Stromal cell of bone marrow (primary cell): Measurements from ENCODE around the gene SH3BGRL3.
"Not testable (repeated sequence)": the region's sequence is repeated elsewhere in the genome, so short reads cannot be mapped to it uniquely, and the experiment has no call there.

Experiments
- DNase-seq: peaks from one replicate; pipeline ENCODE4 v3.0.0-alpha.2; 2012; ENCODE audit warnings: low read depth

SH3BGRL3 gene

GRCh38 chr1:26279456-26280332 lies at the start of gene SH3BGRL3:
SH3BGRL3 (plus strand) TSS chr1:26280086; CDS start chr1:26280156, 70 bp downstream.
- peak; percentile 70 for DNase-seq

DNA sequence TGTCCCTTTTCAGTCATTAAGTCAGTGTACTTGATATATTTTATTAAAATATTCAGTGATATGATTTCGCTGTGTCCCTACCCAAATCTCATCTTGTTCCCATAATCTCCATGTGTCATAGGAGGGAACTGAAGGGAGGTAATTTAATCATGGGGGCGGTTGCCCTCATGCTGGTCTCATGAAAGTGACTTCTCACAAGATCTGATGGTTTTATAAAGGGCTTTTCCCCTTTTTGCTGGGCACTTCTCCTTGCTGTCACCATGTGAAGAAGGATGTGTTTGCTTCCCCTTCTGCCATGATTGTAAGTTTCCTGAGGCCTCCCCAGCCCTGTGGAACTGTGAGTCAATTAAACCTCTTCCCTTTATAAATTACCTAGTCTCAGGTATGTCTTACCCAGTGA lies 49.2 kb upstream of the SH3BGRL3 start:
- DNase-seq, result not testable (repeated sequence)

DNA sequence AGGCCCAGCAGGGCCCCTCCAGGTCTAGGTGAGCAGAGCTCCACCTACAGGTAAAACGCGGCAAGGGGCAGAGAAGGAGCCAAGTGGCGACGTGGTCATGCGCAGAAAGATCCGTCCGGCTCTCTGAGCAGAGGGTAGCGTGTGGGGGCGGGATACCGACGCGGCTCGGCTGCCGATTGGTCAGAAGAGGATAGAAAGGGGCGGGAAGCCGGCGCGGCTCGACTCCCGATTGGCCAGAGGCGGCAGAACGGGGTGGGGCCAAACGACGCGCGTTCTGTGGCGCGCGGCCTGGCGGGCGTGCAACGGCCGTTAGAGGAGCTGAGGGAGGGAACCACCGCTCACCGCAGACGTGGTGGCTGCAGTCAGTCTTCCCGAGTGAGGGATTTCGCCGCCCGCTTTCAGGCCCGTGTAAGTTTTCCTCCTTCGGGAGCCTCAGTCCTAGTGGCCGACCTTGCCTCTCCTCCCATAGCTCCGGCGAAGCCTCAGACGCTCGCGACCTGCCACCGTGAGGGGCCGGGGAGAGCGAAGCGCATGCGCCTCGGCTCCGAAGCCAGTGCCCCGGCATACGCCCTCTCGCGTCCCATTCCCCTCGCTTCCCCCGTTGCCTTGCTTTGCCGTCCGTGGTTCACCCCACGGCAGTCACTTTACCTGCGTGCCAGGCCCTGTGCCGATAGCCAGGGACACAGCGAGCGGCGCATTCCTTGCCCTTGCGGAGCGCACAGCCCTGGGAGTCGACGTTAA lies 45.8 kb upstream of the SH3BGRL3 start, which contains the start of gene CEP85:
TSS of gene CEP85 (plus strand) at position 298 of the 741 bp plus-strand sequence. CDS start 5,584 bp downstream, outside the sequence.
- DNase-seq, result peak; percentile 90

DNA sequence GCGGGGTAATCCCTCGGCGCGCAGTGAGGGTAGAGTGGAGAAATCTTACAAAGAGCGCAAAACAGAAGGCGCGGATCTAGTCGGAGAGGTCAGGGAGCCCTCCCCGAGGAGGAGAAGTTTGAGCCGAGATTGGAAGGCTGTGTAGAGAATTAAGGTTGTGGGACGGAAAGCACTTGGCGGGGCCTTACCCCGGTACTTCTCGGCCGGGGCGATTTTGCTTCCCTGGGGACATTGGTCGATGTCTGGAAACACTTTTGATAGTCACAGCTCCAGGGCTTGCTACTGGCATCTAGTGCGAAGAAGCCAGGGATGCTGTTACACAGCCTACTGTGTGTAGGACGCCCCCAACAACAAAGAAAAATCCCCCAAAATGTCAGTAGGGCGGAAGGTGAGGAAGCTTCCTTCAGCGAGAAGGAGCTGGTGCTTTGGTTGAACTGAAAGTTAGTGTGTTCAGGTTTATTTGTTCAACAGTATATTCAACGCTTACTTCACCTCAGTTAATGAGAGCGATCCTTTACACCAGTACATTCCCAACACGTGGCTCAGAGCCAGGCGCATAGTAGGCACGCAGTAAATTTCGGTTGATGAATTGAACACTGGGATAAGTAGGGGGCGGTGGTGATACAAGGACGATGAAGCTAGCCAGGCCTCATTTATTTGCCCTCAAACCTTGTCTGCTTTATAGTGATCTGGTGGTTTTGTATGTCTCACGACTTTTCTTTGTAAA lies 45.1 kb upstream of the SH3BGRL3 start:
- DNase-seq, result no peak

GRCh38 chr1:26237230-26237966 lies 42.5 kb upstream of the SH3BGRL3 start:
- no peak for DNase-seq

DNA sequence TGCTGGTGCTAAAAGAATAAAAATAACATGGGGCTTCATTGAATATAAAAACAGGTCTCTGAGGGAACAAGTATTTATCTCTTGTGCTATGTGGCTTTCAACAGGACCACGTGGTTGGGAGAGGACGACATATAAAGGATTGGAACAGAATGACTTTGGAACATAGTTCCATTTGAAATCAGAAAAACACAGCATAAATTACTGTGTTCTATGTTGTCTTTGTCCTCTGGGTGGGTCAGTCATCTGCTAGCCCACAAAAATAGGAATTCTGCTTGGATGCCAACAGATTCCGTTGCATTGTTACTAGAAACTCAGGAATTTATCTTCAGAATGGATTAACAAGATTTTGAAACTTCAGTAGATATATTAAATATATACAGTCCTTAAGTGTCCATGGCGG lies 40.0 kb upstream of the SH3BGRL3 start:
- no peak for DNase-seq

GRCh38 chr1:26252718-26253117 lies 27.2 kb upstream of the SH3BGRL3 start:
- DNase-seq, result no peak

DNA sequence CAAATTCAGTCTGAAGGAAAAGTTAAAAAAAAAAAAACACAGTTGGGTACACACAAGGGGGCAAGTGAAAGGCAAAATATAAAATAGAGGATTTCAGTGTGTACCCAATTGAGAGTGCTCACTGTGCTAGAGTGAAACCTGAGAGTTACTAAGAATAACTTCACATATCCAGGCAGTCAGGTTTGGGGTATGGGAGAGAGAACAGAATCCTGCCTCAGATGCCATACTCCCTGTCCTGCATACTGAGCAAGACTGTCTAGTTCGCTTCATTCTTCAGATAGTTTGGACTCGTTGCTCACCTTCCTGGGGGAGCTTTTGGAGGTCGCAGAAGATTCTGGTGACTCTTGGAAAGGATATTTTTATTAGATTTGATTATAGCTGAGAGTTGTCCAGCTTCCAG lies 25.5 kb upstream of the SH3BGRL3 start:
- DNase-seq, result no peak

GRCh38 chr1:26257222-26257621 lies 22.7 kb upstream of the SH3BGRL3 start:
- no peak for DNase-seq

GRCh38 chr1:26259005-26259404 lies 20.9 kb upstream of the SH3BGRL3 start:
- no peak for DNase-seq

DNA sequence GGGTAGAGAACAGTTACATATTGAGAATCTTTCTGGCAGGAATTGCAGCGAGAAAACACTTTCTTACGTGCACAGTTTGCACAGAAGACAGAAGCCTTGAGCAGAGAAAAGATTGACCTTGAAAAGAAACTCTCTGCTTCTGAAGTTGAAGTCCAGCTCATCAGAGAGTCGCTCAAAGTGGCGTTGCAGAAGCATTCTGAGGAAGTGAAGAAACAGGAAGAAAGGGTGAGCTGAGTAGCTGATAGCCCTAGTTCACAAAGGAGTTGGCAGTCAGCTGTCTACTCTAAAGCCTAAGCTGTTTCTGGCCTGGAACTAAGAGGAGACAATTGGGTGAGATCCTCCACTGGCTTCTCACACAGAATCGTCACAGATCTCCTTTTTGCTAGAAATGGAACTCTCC lies 20.3 kb upstream of the SH3BGRL3 start:
- no peak for DNase-seq

DNA sequence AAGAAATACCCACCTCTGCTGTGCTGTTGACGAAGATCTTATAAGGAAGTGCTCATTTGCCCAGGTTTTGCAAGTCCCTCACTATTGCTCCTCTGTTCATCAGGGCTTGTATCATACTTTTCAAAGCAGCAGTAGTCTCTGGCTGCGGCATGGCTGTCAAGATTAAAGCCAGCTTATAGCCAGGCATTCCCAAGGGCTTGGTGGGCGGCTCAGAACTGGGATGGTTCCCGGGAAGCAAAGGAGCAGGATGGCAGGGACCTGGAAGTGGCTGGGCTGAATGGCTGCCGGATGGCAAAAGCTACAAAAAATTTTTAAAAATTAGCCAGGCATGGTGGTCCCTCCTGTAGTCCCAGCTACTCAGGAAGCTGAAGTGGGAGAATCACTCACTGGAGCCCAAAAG lies 16.7 kb upstream of the SH3BGRL3 start:
- DNase-seq, result no peak

GRCh38 chr1:26265405-26265804 lies 14.5 kb upstream of the SH3BGRL3 start:
- no peak for DNase-seq

- no peak for DNase-seq
These were observed 11.3 kb upstream of the SH3BGRL3 start for GRCh38 chr1:26268290-26269197.

DNA sequence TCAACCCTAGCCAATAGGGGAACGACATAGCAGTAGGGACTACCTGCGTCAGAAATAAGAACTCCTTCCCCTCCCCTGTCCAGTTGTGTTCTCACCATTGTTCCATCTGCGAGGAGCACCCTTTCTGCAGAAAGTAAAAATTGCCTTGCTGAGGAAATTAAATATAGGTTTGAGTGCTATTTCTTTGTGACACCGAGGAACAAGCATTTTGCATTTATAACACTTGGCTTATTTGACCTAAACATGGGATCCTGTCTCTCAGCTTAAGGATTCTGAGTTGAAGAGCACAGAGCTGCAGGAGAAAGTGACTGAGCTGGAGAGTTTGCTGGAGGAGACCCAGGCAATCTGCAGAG lies 10.7 kb upstream of the SH3BGRL3 start:
- DNase-seq, result no peak

- no peak for DNase-seq
These were observed 5.0 kb upstream of the SH3BGRL3 start for GRCh38 chr1:26274801-26275425.

DNA sequence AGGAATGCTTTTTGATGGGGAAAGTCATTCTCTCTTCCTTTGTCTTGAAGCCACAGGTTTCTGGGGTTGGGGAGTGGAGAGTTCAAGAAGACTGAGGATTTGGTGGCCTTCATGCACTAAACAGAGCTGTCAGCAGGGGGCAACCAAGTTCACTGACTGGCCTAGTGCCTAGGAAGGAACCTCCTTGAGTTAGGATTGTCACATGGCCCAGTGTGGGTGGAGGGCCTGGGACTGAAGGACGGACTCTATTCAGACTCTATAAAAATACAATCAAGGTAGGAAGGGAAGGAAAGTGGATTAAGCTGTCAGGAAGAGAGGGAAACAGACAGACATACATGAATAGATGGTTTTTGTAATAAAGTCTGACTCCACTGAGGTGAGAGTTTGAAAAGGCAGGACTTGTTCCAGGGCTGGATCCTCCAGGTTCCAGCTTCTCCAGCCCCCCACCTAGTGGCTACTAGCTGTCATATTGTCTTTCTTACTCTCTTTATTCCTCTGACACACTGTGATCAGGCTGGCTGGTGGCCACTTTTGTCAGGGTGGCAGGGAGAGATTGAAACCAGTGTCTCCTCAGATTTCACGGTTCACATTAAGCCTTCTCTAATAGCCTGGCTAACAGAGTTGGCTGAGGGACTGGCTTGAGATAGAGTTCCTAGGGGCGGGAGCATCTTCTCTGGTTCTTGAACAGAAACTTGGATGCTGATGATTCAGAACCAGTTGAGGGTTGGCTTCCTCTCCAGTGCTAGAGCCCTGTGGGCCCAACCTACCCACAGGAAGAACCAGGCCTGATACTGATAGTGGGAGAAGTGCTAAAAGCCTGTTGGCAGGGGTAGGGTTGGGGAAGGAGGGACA lies 4.1 kb upstream of the SH3BGRL3 start:
- peak; percentile 99 for DNase-seq

DNA sequence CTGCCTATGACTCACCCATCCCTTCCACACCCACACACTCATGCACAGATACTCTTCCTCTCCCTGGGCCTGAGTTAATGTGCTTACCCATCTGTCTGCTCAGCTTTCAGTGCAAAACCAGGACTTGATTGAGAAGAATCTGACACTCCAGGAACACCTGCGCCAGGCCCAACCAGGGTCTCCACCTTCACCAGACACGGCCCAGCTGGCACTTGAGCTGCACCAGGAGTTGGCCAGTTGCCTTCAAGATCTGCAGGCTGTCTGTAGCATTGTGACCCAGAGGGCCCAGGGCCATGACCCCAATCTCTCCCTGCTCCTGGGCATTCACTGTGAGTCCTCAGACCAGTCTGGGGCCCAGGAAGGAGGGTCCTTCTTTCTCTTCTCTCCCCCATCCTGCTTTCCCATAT lies 3.5 kb upstream of the SH3BGRL3 start:
- no peak for DNase-seq

DNA sequence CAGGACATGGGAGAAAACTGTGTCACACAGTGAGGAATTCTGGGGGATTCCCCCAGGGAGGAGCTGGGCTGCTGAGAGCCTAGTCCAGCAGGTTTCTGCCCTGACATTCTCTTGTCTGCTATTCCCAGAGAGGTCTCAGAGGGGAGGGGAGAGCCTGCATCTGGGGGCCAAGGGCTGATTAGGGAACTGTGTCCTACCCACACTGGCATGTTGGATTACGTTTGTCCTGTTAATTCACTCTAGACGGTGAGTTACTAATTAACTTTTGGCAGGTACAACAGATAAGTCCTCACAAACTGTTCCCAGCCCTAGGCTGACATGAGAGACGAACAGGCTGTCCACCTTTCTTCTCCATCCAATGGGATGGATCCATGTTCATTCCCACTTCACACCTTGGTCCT lies 2.6 kb upstream of the SH3BGRL3 start:
- no peak for DNase-seq
